Measurements from ENCODE around the gene SFMBT2. TPM values are rescaled to one million over a fixed set of nuclear protein-coding genes. Genes with fewer than 3 reads are reported as not detected.

Gene SFMBT2
- total and polyA plus RNA-seq, 2 of the 4 experiments (the other 2 are of a cell fraction) = 0.70 to 1.3 TPM

DNA sequence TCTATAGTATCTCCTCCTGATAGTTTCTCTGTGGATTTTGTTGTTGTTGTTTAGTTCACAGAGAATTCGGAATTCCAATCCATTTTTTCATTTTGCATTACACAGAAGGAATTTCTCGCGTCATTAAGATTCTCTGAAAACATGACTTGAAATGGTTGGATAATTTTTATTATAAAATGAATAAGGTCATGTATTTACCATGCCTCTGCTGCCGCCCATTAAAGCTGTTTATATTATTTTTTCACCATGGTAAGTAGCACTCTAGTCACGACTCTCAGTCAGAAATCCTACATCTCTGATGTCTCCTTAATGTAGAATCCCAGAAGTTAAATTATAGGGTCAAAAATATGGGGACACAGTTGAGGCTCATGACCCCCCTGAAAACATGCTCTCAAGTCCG lies 19.1 kb downstream of the SFMBT2 start:
- Histone ChIP-seq H3K4me1 (ENCODE audit: control insufficient read depth, insufficient read depth, low read length) (no peaks in the 10 kb centered on the region), H2AFZ (replicated peaks; ENCODE audit: low read length, poor library complexity) (no peak overlapping the region), H4K5ac (ENCODE audit: low read depth, low read length) (no peak overlapping the region), H3K27ac (ENCODE audit: insufficient read depth, low read length) (no peak overlapping the region), H2BK15ac (ENCODE audit: low read depth, low read length) (no peak overlapping the region), H3K4me3 (ENCODE audit: insufficient read depth, low read depth, low read length) (no peak overlapping the region), H2BK20ac (ENCODE audit: low read depth, low read length) (no peak overlapping the region), H3K9ac (ENCODE audit: low read depth, low read length) (no peak overlapping the region), H3K23ac (ENCODE audit: low read depth, low read length) (no peak overlapping the region), H3K4me2 (ENCODE audit: low read depth, low read length) (no peak overlapping the region), H4K20me1 (ENCODE audit: insufficient read depth, low read length) (no peaks in the 10 kb centered on the region), H4K8ac (ENCODE audit: low read depth in 2 of 2, low read length in 2 of 2) (no peak overlapping the region), H4K91ac (ENCODE audit: insufficient read depth, low read depth, low read length) (no peak overlapping the region), H2AK9ac (replicated peaks; ENCODE audit: low read depth, low read length, poor library complexity) (no peak overlapping the region), H3K36me3 (ENCODE audit: control insufficient read depth, insufficient read depth, low read length) (no peaks in the 10 kb centered on the region), H2AK5ac (ENCODE audit: low read depth, low read length) (no peak overlapping the region), H3K18ac (ENCODE audit: low read depth, low read length) (no peak overlapping the region), H3K9me1 (ENCODE audit: insufficient read depth, low read length) (no peaks in the 10 kb centered on the region), H2BK120ac (ENCODE audit: low read depth, low read length) (no peak overlapping the region), H2BK5ac (ENCODE audit: low read depth, low read length, poor library complexity, severe bottlenecking) (no peak overlapping the region), H3K27me3 (ENCODE audit: control insufficient read depth, insufficient read depth, low read length) (no peaks in the 10 kb centered on the region), H3K56ac (ENCODE audit: extremely low read depth, insufficient read depth, low read length) (no peak overlapping the region), H3K79me1 (ENCODE audit: low read depth in 1 of 2, low read length in 2 of 2) (no peaks in the 10 kb centered on the region), H3K9me3 (ENCODE audit: control insufficient read depth, insufficient read depth, low read length) (no peaks in the 10 kb centered on the region), H3K14ac (replicated peaks; ENCODE audit: low read depth, low read length) (no peak overlapping the region), H3K4ac (ENCODE audit: low read depth, low read length) (no peak overlapping the region)
- no peak for DNase-seq
- no TSS peak for BruUV-seq (replicated peaks)
- ATAC-seq (ENCODE audit: low read depth) = no peak
- dilution Hi-C loops (cut with HindIII; ENCODE audit: low sequenced_read_pairs, unreplicated experiment) = no loop called here
- POLR2A ChIA-PET (ENCODE audit: unreplicated experiment) = no interaction called here
- TF ChIP-seq RAD21 (IDR thresholded peaks at IDR 0.05; ENCODE audit: low read length) (no peak), RFX5 (IDR thresholded peaks at IDR 0.05; ENCODE audit: low read depth, low read length) (no peak), MAFK (IDR thresholded peaks at IDR 0.05; ENCODE audit: low read depth, low read length) (no peak), CHD1 (IDR thresholded peaks at IDR 0.05; ENCODE audit: low read depth, low read length) (no peak), RCOR1 (IDR thresholded peaks at IDR 0.05; ENCODE audit: insufficient replicate concordance, low read length) (no peak), BHLHE40 (IDR thresholded peaks at IDR 0.05; ENCODE audit: low read depth, low read length) (no peak), MAZ (IDR thresholded peaks at IDR 0.05; ENCODE audit: borderline replicate concordance, low read depth, low read length) (no peak), MXI1 (IDR thresholded peaks at IDR 0.05; ENCODE audit: borderline replicate concordance, low read depth, low read length) (no peak), POLR2A (IDR thresholded peaks at IDR 0.05; ENCODE audit: low read depth, low read length) (no peak), CEBPB (IDR thresholded peaks at IDR 0.05; ENCODE audit: low read depth, low read length) (no peak), NFE2L2 (IDR thresholded peaks at IDR 0.05; ENCODE audit: low read depth, low read length) (no peak), FOS (IDR thresholded peaks at IDR 0.05; ENCODE audit: low read depth, low read length) (no peak)
- TF ChIP-seq, protein P1, sequence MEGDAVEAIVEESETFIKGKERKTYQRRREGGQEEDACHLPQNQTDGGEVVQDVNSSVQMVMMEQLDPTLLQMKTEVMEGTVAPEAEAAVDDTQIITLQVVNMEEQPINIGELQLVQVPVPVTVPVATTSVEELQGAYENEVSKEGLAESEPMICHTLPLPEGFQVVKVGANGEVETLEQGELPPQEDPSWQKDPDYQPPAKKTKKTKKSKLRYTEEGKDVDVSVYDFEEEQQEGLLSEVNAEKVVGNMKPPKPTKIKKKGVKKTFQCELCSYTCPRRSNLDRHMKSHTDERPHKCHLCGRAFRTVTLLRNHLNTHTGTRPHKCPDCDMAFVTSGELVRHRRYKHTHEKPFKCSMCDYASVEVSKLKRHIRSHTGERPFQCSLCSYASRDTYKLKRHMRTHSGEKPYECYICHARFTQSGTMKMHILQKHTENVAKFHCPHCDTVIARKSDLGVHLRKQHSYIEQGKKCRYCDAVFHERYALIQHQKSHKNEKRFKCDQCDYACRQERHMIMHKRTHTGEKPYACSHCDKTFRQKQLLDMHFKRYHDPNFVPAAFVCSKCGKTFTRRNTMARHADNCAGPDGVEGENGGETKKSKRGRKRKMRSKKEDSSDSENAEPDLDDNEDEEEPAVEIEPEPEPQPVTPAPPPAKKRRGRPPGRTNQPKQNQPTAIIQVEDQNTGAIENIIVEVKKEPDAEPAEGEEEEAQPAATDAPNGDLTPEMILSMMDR (conservative IDR thresholded peaks at IDR 0.05; ENCODE audit: low read depth, low read length) = no peak
- TF ChIP-seq, protein P2, sequence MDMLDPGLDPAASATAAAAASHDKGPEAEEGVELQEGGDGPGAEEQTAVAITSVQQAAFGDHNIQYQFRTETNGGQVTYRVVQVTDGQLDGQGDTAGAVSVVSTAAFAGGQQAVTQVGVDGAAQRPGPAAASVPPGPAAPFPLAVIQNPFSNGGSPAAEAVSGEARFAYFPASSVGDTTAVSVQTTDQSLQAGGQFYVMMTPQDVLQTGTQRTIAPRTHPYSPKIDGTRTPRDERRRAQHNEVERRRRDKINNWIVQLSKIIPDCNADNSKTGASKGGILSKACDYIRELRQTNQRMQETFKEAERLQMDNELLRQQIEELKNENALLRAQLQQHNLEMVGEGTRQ (IDR thresholded peaks at IDR 0.05; ENCODE audit: low read depth, low read length) = no peak
- WGBS, 2 experiments (ENCODE audit: extremely low coverage in 2 of 2, insufficient read length in 1 of 2) = no CpG with 5 or more reads among the region's 6 CpGs
- in situ Hi-C loops (cut with MboI; ENCODE audit: low sequenced_read_pairs) = no loop called here
- intact Hi-C loops (cut with micrococcal nuclease) = no loop called here
- CTCF ChIA-PET = no interaction called here

All from IMR-90 (cell line).